Activated T-cell treated with anti-CD3 and anti-CD28 coated beads for 48 hours (primary cell): ENCODE data around the gene MAGI2.

ENCODE experiments used
- DNase-seq: peaks from one replicate; pipeline ENCODE4 v3.0.0-alpha.2; 2020; ENCODE audit warnings: low read depth

Gene MAGI2

DNA sequence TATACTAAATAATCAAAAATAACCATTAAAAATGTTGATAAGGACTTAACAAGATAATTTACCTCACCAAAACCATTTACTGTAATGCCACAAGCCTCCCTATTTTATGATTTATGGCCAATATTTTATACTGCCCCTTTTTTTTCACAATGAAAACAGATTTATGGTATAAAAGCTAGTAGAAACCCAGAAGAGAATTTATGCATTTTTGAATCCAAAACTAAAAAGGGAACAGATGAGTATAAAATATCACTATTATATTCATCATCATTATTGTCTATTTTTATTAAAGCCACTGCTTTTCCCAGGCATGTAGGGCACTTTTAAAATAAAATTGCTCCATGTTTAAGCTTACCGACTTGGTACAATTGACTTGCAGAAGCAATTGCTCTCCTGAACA lies 1229.9 kb downstream of the MAGI2 start:
- no peak for DNase-seq

- no peak for DNase-seq
These were observed 1231.3 kb downstream of the MAGI2 start for GRCh38 chr7:78222001-78222751.

GRCh38 chr7:78220754-78221153 lies 1232.7 kb downstream of the MAGI2 start:
- no peak for DNase-seq

DNA sequence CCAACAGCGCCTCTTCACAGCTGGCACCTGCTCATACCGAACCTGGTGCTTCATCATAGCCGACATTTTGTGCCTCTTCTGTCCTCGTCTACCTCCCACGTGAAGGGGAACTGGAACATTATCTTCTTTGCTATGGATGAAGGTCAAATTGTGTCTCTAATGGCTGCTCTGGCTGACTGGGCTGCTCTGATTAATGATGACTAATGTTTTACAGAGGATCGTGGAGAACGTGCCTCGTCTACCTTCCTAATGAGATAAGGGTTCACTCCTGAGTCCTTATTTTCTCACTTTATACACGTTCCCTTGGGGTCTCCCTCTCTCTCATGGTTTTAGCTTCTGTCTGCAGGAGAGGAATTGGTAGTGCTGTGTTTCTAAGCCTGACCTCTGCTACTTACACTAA lies 1234.6 kb downstream of the MAGI2 start:
- DNase-seq = no peak

GRCh38 chr7:78218051-78218450 lies 1235.4 kb downstream of the MAGI2 start:
- DNase-seq = no peak

GRCh38 chr7:78215199-78215598 lies 1238.3 kb downstream of the MAGI2 start:
- no peak for DNase-seq

GRCh38 chr7:78213402-78213801 lies 1240.1 kb downstream of the MAGI2 start:
- DNase-seq = no peak

DNA sequence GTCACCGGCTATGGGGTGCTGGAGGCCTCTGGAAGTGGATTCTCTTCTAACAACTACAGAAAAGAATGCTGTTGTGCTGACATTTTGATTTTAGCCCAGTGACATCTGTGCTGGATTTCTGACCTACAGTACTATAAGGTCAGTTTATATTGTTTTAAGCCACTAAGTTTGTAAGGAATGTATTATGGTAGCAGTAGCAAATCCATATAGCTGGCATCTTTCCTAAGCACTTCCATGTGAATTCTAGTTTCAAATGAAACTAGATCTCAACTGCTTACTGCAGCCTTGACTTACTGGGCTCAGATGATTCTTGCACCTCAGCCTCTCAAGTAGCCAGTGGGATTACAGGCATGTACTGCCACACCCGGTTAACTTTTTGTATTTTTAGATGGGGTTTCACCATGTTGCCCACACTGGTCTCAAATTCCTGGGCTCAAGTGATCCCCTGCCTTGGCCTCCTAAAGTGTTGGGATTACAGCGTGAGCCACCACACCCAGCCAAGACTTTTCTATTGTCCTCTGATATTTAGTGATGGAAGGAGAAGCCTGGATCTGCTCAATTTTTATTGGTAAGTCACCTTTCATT lies 1240.9 kb downstream of the MAGI2 start:
- DNase-seq = no peak

DNA sequence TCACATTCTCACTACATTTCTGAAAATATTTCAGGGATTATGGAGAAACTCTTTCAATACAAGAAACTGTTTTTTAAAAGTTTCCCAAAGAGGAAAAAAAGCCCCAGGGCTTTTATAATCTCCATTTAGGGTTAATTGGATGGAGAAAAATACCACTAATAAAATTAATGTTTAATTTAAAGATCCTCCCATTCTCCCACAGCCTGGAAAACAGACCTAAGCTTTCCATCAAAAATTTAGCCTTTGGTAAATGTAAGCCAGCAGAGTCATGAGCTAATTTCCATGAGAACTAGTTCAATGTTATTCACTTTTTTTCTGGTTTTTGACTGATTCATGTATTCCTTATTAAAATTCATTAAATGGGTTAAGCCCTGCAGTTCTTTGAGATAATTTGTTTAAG lies 1246.2 kb downstream of the MAGI2 start:
- no peak for DNase-seq

- no peak for DNase-seq
These were observed 1246.7 kb downstream of the MAGI2 start for GRCh38 chr7:78206769-78207168.

DNA sequence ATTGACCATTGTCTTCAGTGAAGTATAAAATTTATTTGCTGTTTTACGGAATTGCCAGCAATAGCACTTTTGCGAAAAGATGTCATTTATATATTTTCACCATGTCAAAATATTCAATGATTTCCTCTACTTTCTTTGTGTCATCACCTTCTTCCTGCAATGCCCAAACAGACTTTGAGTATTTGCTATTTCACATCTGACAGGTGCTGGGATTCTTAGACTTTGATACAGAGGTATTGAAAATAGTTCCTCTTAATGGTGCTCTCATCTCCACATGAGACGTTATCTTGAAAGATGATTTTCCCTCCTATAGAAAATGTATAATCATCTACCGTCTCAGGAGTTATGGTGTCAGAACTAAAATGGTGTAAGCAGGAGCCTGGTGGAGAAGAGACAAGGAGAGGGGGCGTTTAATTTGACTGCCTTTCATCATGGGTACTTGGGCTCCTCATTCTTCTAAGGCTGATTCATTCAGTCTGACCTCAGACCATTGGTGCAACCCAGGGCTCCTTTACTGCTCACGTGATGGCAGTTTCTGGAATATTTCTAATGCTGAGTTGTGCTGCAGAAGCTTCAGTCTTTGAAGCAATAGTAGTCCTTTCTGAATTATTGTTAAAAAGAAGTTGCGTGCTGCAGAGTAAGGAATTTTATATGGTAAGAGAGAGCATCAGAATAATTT lies 1250.3 kb downstream of the MAGI2 start:
- no peak for DNase-seq

GRCh38 chr7:78198756-78199155 lies 1254.7 kb downstream of the MAGI2 start:
- no peak for DNase-seq

DNA sequence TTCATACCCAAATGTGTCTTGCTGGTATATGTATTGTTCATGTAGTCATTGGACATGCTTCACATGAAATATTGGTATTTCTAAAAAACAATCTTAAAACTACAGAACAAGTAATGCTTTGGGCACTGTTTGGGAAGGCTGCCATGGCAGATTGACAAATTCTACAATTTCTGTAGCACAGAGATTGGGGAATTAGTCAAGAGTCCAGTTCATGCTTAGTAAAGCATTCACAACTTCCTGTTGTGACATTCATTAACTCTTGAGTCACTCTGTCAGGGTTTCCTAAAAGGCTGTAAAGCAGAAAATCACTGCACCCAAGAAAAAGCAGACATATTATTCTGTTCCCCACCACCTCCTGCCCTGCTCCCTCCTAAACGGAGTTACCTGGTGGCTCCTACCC lies 1256.0 kb downstream of the MAGI2 start:
- DNase-seq = no peak

GRCh38 chr7:78195281-78195680 lies 1258.2 kb downstream of the MAGI2 start:
- DNase-seq = no peak

DNA sequence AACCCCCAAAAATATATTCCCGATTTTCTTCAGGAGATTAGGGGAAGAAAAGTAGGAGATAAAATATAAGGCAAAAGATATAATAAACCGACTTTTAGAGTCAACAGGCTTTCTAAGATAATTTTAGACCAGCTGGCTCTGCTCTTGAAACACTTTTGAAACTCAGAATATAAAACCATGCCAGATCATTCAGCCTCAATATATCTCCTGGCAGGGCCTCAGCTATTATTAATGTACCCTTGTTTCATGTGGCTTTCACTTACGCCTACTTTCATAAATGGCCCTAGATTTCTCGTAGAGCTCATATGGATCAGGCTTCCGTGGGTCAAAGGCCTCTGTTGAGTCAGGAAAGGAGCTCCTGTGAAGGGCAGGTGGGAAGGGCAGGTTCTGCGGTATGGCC lies 1258.9 kb downstream of the MAGI2 start:
- no peak for DNase-seq

GRCh38 chr7:78191475-78192079 lies 1261.9 kb downstream of the MAGI2 start:
- DNase-seq = no peak

DNA sequence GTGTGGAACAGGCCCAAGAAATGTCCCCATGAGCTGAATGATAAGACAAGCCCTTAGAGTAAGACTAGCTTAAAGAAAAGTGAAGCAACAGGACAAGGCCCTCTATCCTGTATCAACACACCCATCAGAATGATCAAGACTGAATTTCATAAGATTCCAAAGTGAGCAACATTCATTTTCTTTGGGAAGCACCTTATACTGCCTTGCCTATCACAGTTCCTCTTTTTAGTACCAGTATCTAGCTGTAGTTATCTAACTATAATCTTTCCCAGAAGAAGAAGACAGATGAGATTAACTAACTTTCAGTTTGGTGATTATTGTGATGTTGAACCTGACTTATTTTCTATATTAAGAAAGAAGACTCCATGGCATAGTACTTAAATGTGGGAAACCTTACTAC lies 1263.7 kb downstream of the MAGI2 start:
- no peak for DNase-seq

DNA sequence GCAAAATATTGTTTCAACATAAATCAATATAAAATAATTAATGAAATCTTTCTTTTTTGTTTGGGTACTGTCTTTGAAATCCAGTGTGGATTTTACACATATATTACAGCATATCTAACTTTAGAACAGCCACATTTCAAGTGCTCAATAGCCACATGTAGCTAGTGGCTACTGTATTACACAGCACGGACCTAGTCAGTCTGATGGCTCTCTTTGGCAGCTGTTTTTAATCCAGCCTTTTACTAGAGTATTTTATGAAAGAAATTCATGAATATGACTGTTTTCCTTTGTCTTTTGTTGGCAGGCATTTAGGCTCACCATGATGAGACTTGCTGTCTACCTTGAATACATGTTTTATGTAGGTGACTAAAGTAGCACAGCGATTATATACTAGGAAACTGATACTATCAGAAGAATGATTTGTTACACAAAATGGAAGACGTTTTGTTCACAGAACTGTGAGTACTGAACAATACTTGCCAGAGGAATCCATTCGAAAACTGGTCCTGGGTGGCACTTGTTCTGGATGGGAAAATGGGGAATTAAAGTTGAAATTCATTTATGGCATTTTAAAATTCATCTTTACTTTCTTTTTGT lies 1268.2 kb downstream of the MAGI2 start:
- DNase-seq = no peak

DNA sequence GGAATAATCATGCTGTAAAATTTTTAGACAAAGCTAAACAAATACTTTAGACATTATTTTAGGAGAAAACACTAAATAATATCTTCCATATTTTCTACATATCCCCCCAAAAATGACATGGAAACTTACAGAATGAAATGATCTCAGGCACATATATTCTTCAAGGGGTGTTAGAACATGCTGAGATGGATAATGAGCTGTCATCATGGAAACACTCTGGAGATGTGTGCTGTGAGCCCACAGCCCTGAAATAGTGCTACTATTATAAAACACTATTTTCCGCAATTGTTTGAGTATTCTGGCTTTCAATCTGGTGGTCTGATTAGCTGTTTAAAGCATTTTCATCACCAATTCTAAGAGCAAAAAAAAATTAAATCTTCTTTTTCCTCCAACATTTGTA lies 1269.2 kb downstream of the MAGI2 start:
- no peak for DNase-seq

GRCh38 chr7:78179827-78180477 lies 1273.5 kb downstream of the MAGI2 start:
- no peak for DNase-seq

- no peak for DNase-seq
These were observed 1274.3 kb downstream of the MAGI2 start for GRCh38 chr7:78179211-78179610.

DNA sequence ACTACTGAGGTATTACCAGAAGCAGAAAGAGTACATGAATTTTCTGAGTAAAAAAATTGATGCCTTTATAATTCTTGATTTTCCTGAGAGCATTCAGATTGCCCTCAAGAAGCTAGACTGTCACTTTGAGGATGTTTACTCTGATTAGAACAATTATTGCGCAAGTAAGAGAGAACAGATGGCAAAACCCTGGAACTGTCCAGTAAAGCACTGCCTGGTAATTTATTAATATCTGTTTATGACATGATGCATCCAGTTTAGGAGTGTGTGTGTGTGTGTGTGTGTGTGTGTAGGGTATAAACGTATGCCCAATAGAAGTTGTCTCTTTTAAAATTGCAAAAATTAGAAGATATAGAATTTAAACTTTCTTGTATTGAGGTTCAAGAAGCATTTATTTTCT lies 1275.1 kb downstream of the MAGI2 start:
- no peak for DNase-seq
